ENCODE results near the gene LCN10. TPM values are rescaled to one million over a fixed set of nuclear protein-coding genes. Genes with fewer than 3 reads are reported as not detected.

The LCN10 gene
- total and polyA plus RNA-seq, 2 of the 13 experiments (the other 11 are each of a cell fraction or from before 2014, with no cell fraction given) = 0.53 to 0.61 TPM

- peak; percentile 96 for TF ChIP-seq ZMYM4 (CRISPR knock-in tag; IDR thresholded peaks at IDR 0.05)
- peak; percentile 75; the same call in 1 of the 2 replicates for TF ChIP-seq ARNTL (CRISPR knock-in tag; IDR thresholded peaks at IDR 0.05)
- TF ChIP-seq KLF9 (CRISPR knock-in tag; IDR thresholded peaks at IDR 0.05; ENCODE audit: low read depth) = no peak
- TF ChIP-seq ZNF609 (CRISPR knock-in tag; IDR thresholded peaks at IDR 0.05; ENCODE audit: borderline replicate concordance) = no peak; the same call in 1 of the 2 replicates
- TF ChIP-seq ZNF24 (IDR thresholded peaks at IDR 0.05) = peak; percentile 64; the same call in 1 of the 2 replicates
- no peak for TF ChIP-seq NFE2L1 (CRISPR knock-in tag; IDR thresholded peaks at IDR 0.05; ENCODE audit: borderline replicate concordance)
- peak; percentile 51 for TF ChIP-seq KMT2B (CRISPR knock-in tag; IDR thresholded peaks at IDR 0.05)
- TF ChIP-seq ZBTB25 (CRISPR knock-in tag; IDR thresholded peaks at IDR 0.05) = peak; percentile 80; the same call in 1 of the 2 replicates
- TF ChIP-seq ZNF350 (CRISPR knock-in tag; IDR thresholded peaks at IDR 0.05; ENCODE audit: borderline replicate concordance, low read depth) = no peak
- peak; percentile 67 for TF ChIP-seq MXD3 (CRISPR knock-in tag; IDR thresholded peaks at IDR 0.05)
- TF ChIP-seq KDM5A (IDR thresholded peaks at IDR 0.05; ENCODE audit: borderline replicate concordance, low read length) = 0 out of 2 replicates have a peak, but pooled peaks have one; percentile 6
- no peak for TF ChIP-seq MTA3 (CRISPR knock-in tag; IDR thresholded peaks at IDR 0.05)
- no peak for TF ChIP-seq ZNF317 (CRISPR knock-in tag; IDR thresholded peaks at IDR 0.05)
- peak; percentile 43; the same call in 1 of the 2 replicates for TF ChIP-seq FOSL2 (CRISPR knock-in tag; IDR thresholded peaks at IDR 0.05)
- TF ChIP-seq CAMTA2 (CRISPR knock-in tag; IDR thresholded peaks at IDR 0.05; ENCODE audit: borderline replicate concordance) = peak; percentile 87; the same call in 1 of the 2 replicates
- peak; percentile 55; the same call in 1 of the 2 replicates for TF ChIP-seq HCFC1 (IDR thresholded peaks at IDR 0.05; ENCODE audit: low read depth, low read length)
- peak; percentile 53; the same call in 1 of the 2 replicates for TF ChIP-seq TEAD2 (CRISPR knock-in tag; IDR thresholded peaks at IDR 0.05)
- peak; percentile 40; the same call in 1 of the 2 replicates for TF ChIP-seq RFXANK (CRISPR knock-in tag; IDR thresholded peaks at IDR 0.05)
- peak; percentile 74; the same call in 1 of the 2 replicates for TF ChIP-seq ZNF761 (CRISPR knock-in tag; conservative IDR thresholded peaks at IDR 0.05)
- TF ChIP-seq PBX2 (CRISPR knock-in tag; IDR thresholded peaks at IDR 0.05) = no peak
- TF ChIP-seq, protein P1, sequence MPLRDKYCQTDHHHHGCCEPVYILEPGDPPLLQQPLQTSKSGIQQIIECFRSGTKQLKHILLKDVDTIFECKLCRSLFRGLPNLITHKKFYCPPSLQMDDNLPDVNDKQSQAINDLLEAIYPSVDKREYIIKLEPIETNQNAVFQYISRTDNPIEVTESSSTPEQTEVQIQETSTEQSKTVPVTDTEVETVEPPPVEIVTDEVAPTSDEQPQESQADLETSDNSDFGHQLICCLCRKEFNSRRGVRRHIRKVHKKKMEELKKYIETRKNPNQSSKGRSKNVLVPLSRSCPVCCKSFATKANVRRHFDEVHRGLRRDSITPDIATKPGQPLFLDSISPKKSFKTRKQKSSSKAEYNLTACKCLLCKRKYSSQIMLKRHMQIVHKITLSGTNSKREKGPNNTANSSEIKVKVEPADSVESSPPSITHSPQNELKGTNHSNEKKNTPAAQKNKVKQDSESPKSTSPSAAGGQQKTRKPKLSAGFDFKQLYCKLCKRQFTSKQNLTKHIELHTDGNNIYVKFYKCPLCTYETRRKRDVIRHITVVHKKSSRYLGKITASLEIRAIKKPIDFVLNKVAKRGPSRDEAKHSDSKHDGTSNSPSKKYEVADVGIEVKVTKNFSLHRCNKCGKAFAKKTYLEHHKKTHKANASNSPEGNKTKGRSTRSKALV (CRISPR knock-in tag; IDR thresholded peaks at IDR 0.05) = peak; percentile 68
- no peak for TF ChIP-seq ZNF292 (CRISPR knock-in tag; IDR thresholded peaks at IDR 0.05; ENCODE audit: borderline replicate concordance, low read depth)
Measured at GRCh38 chr9:136728080-136728547, 14.6 kb downstream of the LCN10 start (continued).
